Neural crest cell (in vitro differentiated cells): ENCODE results near the gene MUC21. TPM values are rescaled to one million over a fixed set of nuclear protein-coding genes. Genes with fewer than 3 reads are reported as not detected.
"Not testable (repeated sequence)": the region's sequence is repeated elsewhere in the genome, so short reads cannot be mapped to it uniquely, and the experiment has no call there.

ENCODE experiments used
- DNase-seq: peaks from one replicate; pipeline ENCODE4 v3.0.0; 2021; ENCODE audit warnings: low read depth, mixed read lengths, low spot score
- H3K27ac Mint-ChIP-seq: one replicate; pipeline ENCODE4 v1.8.0; 2021; ENCODE audit warnings: mild to moderate bottlenecking, mixed read lengths; ENCODE audit not compliant: unreplicated experiment
- H3K27me3 Mint-ChIP-seq: 2 replicates; pipeline ENCODE4 v1.8.0; 2021; ENCODE audit warnings: low read depth, mild to moderate bottlenecking, mixed read lengths
- H3K36me3 Mint-ChIP-seq: 2 replicates; pipeline ENCODE4 v1.8.0; 2021; ENCODE audit warnings: low read depth, mild to moderate bottlenecking, mixed read lengths
- H3K4me1 Mint-ChIP-seq: 2 replicates; pipeline ENCODE4 v1.8.0; 2021; ENCODE audit warnings: mixed read lengths
- H3K4me3 Mint-ChIP-seq: one replicate; pipeline ENCODE4 v1.8.0; 2021; ENCODE audit warnings: mild to moderate bottlenecking, mixed read lengths
- H3K9me3 Mint-ChIP-seq: 2 replicates; pipeline ENCODE4 v1.8.0; 2021; ENCODE audit warnings: mixed read lengths
- total RNA-seq: library from RNA; stranded (reverse); gene quantifications from 2 replicates; pipeline ENCODE4 v1.2.1, GENCODE V29; 2021
- TF ChIP-seq, protein P1 (sequence below): fragments of 200-600 bp; sonication (generic); conservative IDR thresholded peaks from 2 replicates; pipeline ENCODE4 v1.5.0; 2021; ENCODE audit warnings: antibody characterized with exemption, mild to moderate bottlenecking

The MUC21 gene
- total RNA-seq, 1 donor from 2014 or later = not detected

GRCh38 chr6:30990422-30991086 lies 7.0 kb downstream of the MUC21 start:
- TF ChIP-seq, protein P1, sequence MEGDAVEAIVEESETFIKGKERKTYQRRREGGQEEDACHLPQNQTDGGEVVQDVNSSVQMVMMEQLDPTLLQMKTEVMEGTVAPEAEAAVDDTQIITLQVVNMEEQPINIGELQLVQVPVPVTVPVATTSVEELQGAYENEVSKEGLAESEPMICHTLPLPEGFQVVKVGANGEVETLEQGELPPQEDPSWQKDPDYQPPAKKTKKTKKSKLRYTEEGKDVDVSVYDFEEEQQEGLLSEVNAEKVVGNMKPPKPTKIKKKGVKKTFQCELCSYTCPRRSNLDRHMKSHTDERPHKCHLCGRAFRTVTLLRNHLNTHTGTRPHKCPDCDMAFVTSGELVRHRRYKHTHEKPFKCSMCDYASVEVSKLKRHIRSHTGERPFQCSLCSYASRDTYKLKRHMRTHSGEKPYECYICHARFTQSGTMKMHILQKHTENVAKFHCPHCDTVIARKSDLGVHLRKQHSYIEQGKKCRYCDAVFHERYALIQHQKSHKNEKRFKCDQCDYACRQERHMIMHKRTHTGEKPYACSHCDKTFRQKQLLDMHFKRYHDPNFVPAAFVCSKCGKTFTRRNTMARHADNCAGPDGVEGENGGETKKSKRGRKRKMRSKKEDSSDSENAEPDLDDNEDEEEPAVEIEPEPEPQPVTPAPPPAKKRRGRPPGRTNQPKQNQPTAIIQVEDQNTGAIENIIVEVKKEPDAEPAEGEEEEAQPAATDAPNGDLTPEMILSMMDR = no peak

DNA sequence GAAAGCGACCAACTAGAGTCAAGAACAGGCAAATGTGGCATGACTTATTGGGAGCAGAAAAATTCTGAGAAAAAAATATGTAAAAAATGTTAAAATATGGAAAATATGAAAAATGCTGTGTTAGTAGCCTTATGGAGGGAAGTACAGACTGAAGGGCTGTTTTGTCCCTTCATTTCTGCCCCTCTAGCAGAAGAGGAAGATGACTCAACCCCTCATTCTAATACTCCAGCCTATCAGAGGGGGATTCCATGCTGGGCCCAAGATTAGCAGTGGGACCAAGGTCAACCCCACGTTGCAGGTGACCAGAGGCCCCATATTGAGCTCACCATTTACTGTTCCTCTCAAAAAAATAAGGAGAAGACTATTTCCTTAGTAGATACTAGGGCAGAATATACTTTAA lies 8.4 kb downstream of the MUC21 start:
- DNase-seq = no peak
- H3K4me1 Mint-ChIP-seq = no peaks in the 10 kb centered on the region
- TF ChIP-seq, protein P1 = no peak
- H3K27me3 Mint-ChIP-seq = no peaks in the 10 kb centered on the region
- peaks cover 3% of the 10 kb centered on the region for H3K9me3 Mint-ChIP-seq
- H3K36me3 Mint-ChIP-seq = no peaks in the 10 kb centered on the region
- no peak overlapping the region for H3K27ac Mint-ChIP-seq
- H3K4me3 Mint-ChIP-seq = no peak overlapping the region

More at GRCh38 chr6:30990422-30991086, 7.0 kb downstream of the MUC21 start:
- no peak for DNase-seq
- Mint-ChIP-seq H3K4me1 (no peaks in the 10 kb centered on the region), H3K27me3 (no peaks in the 10 kb centered on the region), H3K4me3 (no peak overlapping the region), H3K27ac (no peak overlapping the region), H3K9me3 (peaks cover 3% of the 10 kb centered on the region), H3K36me3 (no peaks in the 10 kb centered on the region)

GRCh38 chr6:30997301-30997700 lies 13.8 kb downstream of the MUC21 start:
- Mint-ChIP-seq H3K4me3 (no peak overlapping the region), H3K9me3 (peaks cover 5% of the 10 kb centered on the region), H3K36me3 (no peaks in the 10 kb centered on the region), H3K27me3 (no peaks in the 10 kb centered on the region), H3K27ac (no peak overlapping the region), H3K4me1 (no peaks in the 10 kb centered on the region)
- DNase-seq = no peak
- TF ChIP-seq, protein P1 = no peak

- Mint-ChIP-seq H3K9me3 (peaks cover 5% of the 10 kb centered on the region), H3K36me3 (no peaks in the 10 kb centered on the region)
Observed at GRCh38 chr6:30998785-30999184, 15.3 kb downstream of the MUC21 start.

GRCh38 chr6:31000067-31000860 lies 16.7 kb downstream of the MUC21 start:
- H3K9me3 Mint-ChIP-seq, DNase-seq, H3K4me3 Mint-ChIP-seq, H3K4me1 Mint-ChIP-seq, H3K36me3 Mint-ChIP-seq, H3K27me3 Mint-ChIP-seq: not testable (repeated sequence)
- peak overlapping the region; percentile 36 for H3K27ac Mint-ChIP-seq

More at GRCh38 chr6:30998785-30999184, 15.3 kb downstream of the MUC21 start:
- Mint-ChIP-seq H3K4me3 (no peak overlapping the region), H3K27ac (no peak overlapping the region), H3K27me3 (no peaks in the 10 kb centered on the region), H3K4me1 (no peaks in the 10 kb centered on the region)
- no peak for DNase-seq
- TF ChIP-seq, protein P1 = no peak

DNA sequence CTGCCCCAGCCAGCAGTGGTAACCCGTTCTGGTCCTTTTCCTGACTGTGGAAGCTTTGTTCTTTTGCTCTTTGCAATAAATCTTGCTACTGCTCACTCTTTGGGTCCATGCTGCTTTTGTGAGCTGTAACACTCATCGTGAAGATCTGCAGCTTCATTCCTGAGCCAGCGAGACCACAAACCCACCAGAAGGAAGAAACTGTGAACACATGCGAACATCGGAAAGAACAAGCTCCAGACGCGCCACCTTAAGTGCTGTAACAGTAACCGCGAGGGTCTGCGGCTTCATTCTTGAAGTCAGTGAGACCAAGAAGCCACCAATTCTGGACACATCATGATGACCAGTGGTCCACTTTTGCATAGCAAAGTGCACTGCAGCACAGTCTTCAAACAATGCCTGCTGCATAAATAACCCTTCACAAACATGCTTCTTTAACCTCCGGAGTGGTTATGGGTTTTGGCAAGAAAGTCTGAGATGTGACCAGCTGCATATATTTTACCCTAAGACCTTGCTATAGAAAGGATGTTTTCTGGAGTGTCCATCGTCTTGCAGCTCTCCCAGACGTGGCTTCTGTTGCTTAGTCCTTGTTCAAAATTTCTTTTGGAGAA lies 17.9 kb downstream of the MUC21 start:
- peaks cover 2% of the 10 kb centered on the region for H3K9me3 Mint-ChIP-seq
- TF ChIP-seq, protein P1 = no peak
- H3K27me3 Mint-ChIP-seq = no peaks in the 10 kb centered on the region
- H3K4me1 Mint-ChIP-seq = no peaks in the 10 kb centered on the region
- H3K27ac Mint-ChIP-seq = no peak overlapping the region
- no peak for DNase-seq
- no peak overlapping the region for H3K4me3 Mint-ChIP-seq
- H3K36me3 Mint-ChIP-seq = no peaks in the 10 kb centered on the region
